ENCODE data around the gene CAMK1D.
A peak's percentile ranks its signal among the peaks of the same experiment; 100 is the strongest.
"Not testable (repeated sequence)": the region's sequence is repeated elsewhere in the genome, so short reads cannot be mapped to it uniquely, and the experiment has no call there.

CAMK1D gene

DNA sequence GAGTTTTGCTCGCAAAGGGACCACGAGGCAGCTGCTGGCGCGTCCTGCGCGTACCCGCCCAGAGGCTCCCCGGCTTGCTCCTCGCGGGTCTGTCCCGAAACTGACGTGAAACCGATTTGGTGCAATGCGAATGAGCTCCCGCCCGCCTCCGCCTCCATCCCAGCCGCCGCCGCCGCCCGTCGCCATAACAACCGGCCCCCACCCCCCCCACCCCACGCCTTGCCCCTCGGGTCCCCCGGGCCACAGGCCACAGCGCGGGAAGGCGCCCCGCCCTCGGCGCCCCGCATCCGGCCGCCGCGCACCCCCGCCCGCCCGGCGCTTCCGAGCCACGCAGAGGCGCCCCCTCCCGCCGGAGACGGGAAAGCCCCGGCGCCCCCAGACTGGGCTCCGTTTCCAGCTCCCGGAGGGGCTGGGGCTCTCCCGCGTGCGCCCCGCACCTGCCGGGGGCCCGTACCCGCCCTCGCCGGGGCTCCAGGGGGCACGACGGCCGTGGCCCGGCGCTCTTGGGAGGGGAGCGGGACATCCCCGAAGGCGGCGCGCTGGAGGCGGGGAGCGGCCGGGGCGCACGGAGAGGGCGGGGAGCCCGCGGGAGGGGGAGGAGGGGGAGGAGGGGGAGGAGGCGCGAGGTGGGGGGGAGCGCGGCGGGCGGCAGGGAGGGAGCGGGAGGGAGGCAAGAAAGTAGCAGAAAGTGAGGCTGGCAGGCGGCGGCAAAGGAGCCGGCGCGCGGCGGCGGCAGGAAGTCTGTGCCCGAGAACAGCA, at the start of gene CAMK1D:
Gene CAMK1D, plus strand, starts transcription at position 678 of the 759 bp plus-strand sequence.
- DNase-seq (ENCODE audit: low read depth in 1 of 2, low spot score in 1 of 2): peak; percentile 65 to 68

DNA sequence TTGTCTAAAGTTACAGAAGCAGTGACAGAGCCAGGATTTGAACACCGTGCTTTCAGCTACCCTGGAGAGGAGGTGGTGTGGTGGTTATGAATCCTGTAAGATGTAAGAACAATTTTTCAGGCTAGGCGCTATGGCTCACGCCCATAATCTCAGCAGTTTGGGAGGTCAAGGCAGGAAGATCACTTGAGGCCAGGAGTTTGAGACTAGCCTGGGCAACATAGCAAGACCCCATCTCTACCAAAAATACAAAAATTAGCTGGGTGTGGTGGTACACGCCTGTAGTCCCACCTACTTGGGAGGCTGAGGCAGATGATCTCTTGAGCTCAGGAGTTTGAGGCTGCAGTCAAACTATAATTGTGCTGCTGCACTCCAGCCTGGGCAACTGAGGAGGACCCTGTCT, 48.3 kb upstream of the CAMK1D start:
- DNase-seq (ENCODE audit: low read depth in 1 of 2, low spot score in 1 of 2): not testable (repeated sequence)

DNA sequence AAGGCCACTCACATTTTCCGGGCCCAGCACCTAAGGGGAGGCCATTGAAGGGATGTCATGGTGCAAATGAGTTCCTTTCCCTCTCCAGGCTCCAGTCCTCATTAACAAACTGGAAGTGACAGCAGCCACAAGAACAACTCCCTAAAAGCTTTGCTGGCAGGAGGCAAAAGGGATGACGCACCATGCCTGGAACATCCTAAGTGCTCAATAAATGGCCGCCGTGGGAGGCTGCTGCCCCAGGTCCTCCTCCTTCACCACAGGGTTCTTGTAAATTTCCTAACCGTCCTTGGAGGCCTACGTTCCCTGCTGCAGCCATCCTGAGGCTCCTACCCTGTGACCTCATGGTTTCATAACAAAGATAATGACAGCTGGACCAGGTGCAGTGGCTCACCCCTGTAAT, 41.3 kb upstream of the CAMK1D start:
- DNase-seq (ENCODE audit: low read depth in 1 of 2, low spot score in 1 of 2): no peak

DNA sequence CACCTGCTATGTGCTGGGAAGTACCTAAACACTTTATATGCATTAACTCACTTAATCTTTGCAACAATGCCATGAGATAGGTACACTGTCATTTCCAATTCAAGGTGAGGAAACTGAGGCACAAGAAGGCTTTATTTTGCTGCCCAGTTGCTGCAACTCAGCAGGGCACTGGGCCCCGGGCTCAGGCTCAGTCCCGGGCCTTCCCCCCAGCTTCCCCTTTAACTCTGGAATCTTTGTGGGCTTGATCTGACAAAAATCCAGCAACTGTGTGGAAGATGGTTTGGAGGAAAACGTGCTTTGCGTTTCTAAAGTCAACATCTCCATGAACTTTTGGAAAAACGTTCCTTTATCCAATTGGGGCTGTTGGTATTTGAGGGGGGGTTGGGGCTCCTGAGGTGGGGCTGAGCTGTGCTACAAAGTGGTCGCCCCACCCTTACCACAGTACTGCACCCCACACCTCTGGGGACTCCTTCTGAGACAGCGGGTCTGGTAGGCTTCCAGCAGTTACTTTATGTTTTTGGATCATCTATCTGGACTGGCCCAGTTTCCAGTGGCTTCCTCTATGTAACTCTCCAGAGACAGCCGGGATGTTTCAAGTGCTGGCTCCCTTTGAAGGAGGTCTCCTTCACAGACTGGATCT, 40.5 kb upstream of the CAMK1D start:
- no peak for DNase-seq (ENCODE audit: low read depth in 1 of 2, low spot score in 1 of 2)

DNA sequence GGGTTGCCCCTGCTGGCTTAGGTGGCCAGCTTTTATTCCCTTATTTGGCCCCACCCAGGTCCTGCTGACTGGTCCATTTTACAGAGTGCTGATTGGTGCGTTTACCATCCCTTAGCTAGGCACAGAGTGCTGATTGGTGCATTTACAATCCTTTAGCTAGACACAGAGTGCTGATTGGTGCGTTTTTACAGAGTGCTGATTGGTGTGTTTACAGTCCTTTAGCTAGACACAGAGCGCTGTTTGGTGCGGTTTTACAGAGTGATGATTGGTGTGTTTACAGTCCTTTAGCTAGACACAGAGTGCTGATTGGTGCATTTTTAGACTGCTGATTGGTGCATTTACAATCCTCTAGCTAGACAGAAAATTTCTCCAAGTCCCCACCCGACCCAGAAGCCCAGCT, 39.6 kb upstream of the CAMK1D start:
- not testable (repeated sequence) for DNase-seq (ENCODE audit: low read depth in 1 of 2, low spot score in 1 of 2)

DNA sequence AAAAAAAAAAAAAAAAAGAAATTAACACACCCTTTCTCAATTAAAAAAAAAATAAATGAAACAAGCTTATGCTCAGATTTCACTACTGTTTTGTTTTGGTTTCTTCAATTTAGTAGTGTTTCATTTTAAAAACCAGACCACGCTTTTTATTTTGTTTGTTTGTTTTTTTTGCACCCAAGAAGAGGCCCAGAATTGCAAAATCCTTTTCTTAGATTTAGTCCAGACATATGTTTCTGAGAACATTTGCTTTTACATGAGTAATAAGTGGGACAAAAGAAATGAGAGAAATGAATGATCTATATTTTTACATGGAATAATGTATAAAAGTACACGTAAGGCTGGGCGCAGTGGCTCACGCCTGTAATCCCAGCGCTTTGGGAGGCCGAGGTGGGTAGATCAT, 34.5 kb upstream of the CAMK1D start:
- no peak for DNase-seq (ENCODE audit: low read depth in 1 of 2, low spot score in 1 of 2)

DNA sequence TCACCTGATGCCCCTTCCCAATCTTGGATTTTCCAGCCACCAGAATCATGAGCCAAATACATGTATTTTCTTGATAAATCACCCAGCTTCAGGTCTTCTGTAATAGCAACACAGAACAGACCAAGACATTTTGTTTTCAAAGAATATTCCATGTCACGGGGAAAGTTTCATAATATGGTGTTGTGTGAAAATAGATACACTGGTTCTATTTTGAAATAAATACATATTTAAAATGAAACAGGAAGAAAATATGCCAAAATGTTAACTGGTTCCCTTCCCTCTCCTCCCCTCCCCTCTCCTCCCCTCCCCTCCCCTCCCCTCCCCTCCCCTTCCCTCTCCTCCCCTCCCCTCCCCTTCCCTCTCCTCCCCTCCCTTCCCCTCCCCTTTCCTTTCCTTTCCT, 30.3 kb upstream of the CAMK1D start:
- no peak for DNase-seq (ENCODE audit: low read depth in 1 of 2, low spot score in 1 of 2)

DNA sequence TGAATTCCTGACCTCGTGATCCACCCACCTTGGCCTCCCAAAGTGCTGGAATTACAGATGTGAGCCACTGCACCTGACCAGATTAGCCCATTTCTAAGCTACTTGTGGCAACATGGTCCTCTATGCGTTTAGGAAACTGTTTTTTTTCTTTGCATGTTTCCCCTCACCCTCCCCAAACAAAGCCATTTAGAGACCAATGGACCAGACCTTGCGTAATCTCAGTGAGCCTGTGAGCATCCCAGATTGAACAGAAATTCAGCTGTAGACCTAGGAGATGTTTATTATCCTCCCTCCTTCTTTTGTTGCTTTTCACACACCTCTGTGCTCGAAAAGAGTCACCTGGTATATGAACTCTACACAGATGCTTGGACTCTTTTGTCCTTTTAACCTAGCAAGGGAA, 28.5 kb upstream of the CAMK1D start:
- no peak for DNase-seq (ENCODE audit: low read depth in 1 of 2, low spot score in 1 of 2)

DNA sequence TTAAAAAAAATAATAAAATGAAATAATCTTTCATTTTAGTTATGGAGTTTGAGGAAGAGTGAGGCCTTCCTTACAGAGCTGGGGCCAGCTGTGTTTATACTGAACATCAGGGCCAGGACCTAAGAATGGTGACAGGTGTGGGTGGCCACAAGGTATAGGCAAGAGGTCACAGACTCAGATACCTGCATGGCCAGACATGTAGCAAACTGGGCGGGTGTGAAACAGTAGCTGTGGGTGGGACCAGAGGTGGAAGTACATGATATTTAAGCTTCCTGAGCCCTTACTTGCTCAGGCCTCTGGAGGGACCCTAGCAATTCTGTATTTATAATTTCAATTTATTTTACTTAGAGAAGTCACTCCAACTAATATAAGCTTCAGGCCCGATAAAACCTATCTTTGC, 27.7 kb upstream of the CAMK1D start:
- no peak for DNase-seq (ENCODE audit: low read depth in 1 of 2, low spot score in 1 of 2)

DNA sequence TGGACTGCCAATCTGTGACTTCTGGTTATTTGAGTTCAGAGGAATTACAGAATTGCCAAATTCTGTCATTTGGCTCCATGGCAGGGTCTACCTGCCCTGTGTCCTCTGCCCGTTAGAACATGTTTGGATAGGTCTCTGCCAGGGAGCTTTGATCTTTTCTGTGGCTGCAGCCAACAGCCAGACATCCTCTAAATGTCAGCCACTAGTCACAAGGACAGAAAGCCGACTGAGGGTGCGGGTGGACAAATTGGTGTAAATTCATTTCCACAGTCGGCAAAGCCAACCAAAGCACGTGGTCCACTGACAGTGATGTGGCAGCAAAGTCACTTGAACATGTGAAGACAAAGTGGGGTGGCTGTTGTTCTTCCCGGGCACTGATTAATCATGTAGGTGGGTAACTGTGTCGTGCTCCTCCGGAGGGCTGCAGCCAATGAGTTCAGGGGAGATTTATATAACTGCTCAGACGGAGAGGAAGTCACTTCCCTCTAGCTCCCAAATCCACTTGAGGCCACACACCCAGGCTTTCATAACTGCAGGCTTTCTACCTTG, 26.7 kb upstream of the CAMK1D start:
- no peak for DNase-seq (ENCODE audit: low read depth in 1 of 2, low spot score in 1 of 2)

DNA sequence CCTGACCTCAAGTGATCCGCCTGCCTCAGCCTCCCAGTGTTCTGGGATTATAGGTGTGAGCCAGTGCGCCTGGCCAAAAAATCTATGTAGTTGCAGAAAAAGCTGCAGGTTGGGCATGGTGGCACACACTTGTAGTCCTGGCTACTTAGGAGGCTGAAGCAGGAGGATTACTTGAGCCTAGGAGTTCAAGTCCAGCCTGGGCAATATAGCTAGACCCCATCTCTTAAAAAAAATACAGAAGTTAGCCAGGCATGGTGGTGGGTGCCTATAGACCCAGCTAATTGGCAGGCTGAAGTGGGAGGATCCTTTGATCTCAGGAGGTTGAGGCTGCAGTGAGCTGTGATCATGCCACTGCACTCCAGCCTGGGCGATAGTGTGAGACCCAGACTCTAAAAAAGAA, 24.8 kb upstream of the CAMK1D start:
- no peak for DNase-seq (ENCODE audit: low read depth in 1 of 2, low spot score in 1 of 2)

DNA sequence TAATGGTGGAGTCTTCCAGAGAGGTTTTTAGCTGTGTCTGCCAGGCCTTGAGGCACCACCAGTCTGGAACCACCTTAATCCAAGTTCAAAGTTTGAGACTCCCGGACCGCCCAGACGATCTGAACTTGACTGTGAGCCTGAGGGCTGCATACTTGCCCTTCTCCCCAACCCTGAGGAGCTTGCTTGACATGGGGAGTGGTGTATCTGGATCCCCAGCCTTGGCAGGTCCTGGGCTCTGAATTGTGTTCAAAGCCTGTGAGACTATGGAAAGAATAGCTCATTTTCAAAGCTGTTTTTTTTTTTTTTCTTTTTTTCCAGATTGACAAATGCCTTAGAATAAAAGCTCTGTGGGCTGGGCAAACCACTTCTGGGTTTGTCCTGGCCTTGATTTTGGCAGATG, 22.3 kb upstream of the CAMK1D start:
- no peak for DNase-seq (ENCODE audit: low read depth in 1 of 2, low spot score in 1 of 2)

DNA sequence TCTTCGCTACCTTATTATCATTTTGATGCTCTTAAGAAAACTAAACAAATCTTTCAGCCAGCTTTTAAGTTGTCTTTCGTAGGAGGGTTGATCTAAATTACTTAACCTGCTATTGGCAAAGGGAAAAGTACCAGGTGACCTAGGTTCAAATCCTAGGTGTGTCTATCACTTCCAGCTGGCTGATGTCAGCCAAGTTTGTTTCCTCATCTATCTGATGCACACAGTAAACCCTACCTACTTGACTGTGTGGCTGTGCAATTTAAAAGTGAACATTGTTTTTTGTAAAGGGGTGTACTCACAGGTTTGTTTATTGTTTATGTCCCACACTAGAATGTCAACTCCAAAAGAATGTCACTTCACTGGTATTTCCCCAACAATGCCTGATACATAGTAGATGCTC, 21.9 kb upstream of the CAMK1D start:
- no peak for DNase-seq (ENCODE audit: low read depth in 1 of 2, low spot score in 1 of 2)

DNA sequence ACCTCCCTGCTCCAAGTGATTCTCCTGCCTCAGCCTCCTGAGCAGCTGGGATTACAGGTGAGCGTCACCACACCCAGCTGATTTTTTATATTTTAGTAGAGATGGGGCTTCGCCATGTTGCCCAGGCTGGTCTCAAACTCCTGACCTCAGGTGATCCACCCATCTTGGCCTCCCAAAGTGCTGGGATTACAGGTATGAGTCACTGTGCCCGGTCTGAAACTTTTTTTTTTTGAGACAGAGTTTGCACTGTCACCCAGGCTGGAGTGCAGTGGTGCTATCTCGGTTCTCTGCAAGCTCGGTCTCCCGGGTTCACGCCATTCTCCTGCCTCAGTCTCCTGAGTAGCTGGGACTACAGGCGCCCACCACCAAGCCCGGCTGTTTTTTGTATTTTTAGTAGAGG, 21.0 kb upstream of the CAMK1D start:
- DNase-seq (ENCODE audit: low read depth in 1 of 2, low spot score in 1 of 2): not testable (repeated sequence)

DNA sequence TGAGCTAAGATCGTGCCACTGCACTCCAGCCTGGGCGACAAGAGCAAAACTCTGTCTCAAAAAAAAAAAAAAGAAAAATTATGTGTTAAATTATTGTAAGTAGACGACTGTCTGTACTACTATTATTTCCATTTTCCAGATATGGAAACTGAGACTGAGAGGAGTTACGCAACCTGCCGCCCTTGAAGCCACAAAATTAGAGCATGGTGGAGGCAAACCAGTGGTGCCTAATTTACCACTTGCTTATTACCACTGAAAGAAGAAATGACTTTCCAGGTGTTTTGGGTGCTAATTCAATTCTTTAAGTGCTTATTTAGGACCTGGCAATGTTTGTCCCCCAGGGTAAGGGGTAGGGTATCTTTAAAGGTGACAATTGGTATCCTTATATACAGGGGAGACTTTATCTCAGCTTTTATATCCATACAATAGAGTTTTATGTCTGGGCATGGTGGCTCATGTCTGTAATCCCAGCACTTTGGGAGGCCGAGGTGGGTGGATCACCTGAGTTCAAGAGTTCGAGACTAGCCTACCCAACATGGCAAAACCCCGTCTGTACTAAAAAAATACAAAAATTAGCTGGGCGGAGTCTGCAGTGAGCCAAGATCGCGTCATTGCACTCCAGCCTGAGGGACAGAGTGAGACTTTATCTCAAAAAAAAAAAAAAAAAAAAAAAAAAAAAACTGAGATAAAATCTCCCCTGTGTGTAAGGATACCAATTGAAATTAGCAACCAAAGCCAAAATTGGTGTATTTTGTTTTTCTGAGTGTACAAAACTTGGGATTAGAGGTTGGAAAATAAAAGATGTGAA, 16.6 kb upstream of the CAMK1D start:
- DNase-seq (ENCODE audit: low read depth in 1 of 2, low spot score in 1 of 2): no peak

DNA sequence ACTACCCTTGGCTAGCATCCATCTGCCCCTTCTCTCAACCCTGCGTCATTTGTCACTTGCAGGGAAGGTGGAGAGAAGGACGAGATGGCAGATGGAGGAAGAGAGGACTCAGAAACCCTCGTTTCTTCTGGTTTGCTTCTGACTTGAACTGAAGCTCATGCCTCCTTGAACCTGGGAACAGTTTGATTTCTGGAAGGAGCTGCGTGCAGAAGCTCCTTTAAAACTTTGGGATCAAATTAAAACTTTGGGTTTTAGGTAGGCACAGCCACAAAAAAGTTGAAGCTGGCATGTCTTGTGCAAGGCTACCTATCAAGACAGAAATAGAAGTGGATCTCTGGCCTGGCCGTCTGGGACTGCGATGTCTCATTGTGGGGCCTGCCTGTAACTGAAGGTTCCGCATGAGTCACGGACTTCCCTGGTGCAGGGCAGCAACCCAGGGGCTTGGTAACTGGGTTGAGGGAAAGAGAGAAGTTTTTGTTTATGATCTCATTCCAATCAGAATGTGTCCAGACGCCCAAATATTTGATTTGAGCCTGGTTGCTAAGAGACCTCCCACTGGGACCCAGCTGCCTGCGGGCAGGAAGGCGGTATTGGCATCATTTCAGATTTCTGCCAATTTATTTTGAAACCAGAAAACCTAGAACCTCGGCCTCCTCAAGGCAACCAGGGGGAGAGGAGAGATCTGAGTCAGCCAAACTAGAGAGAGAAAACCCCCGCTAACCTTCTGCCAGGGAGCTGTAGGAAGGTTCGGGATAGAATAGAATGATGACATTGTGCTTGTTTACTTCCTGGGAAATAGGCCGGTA, 15.8 kb upstream of the CAMK1D start:
- DNase-seq (ENCODE audit: low read depth in 1 of 2, low spot score in 1 of 2): no peak

DNA sequence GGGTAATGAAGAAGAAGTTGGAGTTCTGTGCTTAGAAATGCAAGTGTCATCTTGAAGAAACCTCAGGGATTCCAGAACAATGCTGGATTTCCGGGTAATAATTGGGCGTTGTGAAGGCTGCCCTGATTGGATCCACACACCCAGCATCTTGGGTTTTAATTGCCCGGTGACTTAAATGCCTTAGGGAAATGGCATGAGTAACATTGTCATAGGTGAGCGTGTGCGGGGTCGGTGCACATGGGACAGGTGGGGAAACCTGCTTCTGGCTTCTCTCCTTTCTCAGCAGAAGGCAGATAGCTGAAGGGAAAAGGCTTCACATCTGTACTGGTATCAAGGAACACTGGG, 15.2 kb upstream of the CAMK1D start:
- DNase-seq (ENCODE audit: low read depth in 1 of 2, low spot score in 1 of 2): no peak

DNA sequence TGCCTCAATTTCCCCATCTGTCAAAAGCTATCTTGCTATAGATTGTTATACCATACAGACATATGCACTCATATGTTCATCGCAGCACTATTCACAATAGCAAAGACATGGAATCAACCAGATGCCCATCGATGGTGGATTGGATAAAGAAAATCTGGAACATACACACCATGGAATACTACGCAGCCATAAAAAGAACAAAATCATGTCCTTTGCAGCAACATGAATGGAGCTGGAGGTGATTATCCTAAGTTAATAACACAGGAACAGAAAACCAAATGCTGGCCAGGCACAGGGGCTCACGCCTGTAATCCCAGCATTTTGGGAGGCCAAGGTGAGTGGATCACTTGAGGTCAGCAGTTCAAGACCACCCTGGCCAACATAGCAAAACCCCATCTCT, 14.2 kb upstream of the CAMK1D start:
- DNase-seq (ENCODE audit: low read depth in 1 of 2, low spot score in 1 of 2): not testable (repeated sequence)

DNA sequence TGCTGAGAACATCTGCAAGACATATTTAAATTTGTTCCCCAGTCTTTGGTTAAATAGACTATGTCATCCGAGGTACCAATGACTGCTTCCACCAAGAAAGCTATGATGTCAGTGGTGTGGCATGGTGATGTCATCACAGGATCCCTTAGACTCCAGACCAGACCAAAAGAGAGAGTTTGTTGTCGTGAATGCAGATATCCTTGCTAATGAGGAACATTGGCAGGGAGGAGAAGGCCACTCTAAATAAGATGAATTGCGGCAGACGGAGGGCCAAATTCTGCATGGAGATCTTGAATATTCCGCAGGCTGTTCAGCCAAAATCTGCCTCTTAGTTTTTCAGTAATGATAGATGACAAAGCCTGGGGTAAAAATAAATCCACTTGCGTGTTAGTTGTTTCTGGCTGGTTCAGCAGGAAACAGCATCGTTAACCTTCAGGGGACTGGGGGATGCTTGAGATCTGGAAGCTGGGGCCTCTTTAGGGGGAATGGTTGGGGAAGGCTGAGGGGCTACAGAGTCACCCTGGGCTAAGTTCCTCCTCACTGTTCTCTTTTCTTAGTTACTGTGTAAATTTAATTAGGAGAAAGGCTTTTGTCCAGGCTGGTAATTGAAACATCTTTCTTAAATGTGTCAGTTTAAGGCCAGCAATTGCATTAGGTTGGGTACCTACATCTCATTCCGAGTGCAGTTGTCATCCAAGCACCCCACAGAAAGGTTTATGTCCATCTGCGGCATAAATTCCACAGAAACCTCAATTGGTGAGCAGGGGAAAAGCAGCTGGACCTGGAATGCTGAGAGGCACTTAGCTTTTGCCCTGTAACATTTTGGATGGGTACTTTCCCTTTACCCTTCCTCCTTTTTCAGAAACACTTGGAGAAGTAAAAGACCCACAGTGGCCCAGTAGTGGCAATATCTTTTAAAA, 11.6 kb upstream of the CAMK1D start:
- no peak for DNase-seq (ENCODE audit: low read depth in 1 of 2, low spot score in 1 of 2)

DNA sequence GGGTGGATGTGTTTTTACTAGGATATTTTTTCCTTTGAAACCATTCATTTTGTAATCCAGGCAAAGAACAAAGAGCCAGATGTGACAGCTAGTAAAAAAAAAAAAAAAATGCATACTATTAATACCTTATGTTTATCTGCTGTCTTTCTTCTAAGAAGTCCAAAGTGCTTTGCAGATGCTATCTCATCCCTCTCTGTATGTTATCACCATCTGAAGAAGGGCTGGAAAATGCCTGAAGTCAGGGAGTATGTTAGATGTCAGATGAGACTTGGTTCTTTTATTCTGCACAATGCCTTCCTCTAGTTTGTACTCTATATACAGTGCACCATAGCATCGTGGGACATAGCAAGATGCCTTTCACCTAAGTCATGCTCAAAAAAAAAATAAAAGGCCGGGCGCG, 10.4 kb upstream of the CAMK1D start:
- no peak for DNase-seq (ENCODE audit: low read depth in 1 of 2, low spot score in 1 of 2)

Measured in activated CD4-positive, alpha-beta T cell treated with anti-CD3 and anti-CD28 coated beads, Interleukin-2, amount 50 U/mL, for 24 hours (primary cell).